Measurements from ENCODE around the gene FLT3.
"Not testable (repeated sequence)": the region's sequence is repeated elsewhere in the genome, so short reads cannot be mapped to it uniquely, and the experiment has no call there.

Gene FLT3

GRCh38 chr13:28043224-28043623, 57.2 kb downstream of the FLT3 start:
- DNase-seq: no peak

GRCh38 chr13:28041501-28041900, 58.9 kb downstream of the FLT3 start:
- DNase-seq: no peak

GRCh38 chr13:28041031-28041461, 59.3 kb downstream of the FLT3 start:
- no peak for DNase-seq

- DNase-seq: no peak
These were observed 63.0 kb downstream of the FLT3 start for GRCh38 chr13:28037399-28037798.

- no peak for DNase-seq
These were observed 65.1 kb downstream of the FLT3 start for GRCh38 chr13:28035146-28035782.

- no peak for DNase-seq
These were observed 66.3 kb downstream of the FLT3 start for GRCh38 chr13:28033894-28034655.

GRCh38 chr13:28032438-28032837, 67.9 kb downstream of the FLT3 start:
- DNase-seq: not testable (repeated sequence)

- no peak for DNase-seq
These were observed 68.5 kb downstream of the FLT3 start for GRCh38 chr13:28031896-28032288.

GRCh38 chr13:28031220-28031895, 69.0 kb downstream of the FLT3 start:
- no peak for DNase-seq

GRCh38 chr13:28027607-28028364, 72.6 kb downstream of the FLT3 start:
- DNase-seq: peak; percentile 0

- no peak for DNase-seq
These were observed 73.3 kb downstream of the FLT3 start for GRCh38 chr13:28027071-28027470.

- DNase-seq: no peak
These were observed 73.9 kb downstream of the FLT3 start for GRCh38 chr13:28026508-28026907.

- DNase-seq: peak; percentile 57
These were observed 77.4 kb downstream of the FLT3 start for GRCh38 chr13:28022848-28023518.

- DNase-seq: no peak
These were observed 86.1 kb downstream of the FLT3 start for GRCh38 chr13:28014301-28014700.

- DNase-seq: no peak
These were observed 86.9 kb downstream of the FLT3 start for GRCh38 chr13:28013482-28013881.

- no peak for DNase-seq
These were observed 87.5 kb downstream of the FLT3 start for GRCh38 chr13:28012896-28013295.

GRCh38 chr13:28012383-28012782, 88.0 kb downstream of the FLT3 start:
- no peak for DNase-seq

GRCh38 chr13:28010046-28010445, 90.3 kb downstream of the FLT3 start:
- no peak for DNase-seq

- DNase-seq: not testable (repeated sequence)
These were observed 95.4 kb downstream of the FLT3 start for GRCh38 chr13:28005016-28005415.

GRCh38 chr13:28002886-28003698, 97.3 kb downstream of the FLT3 start:
- DNase-seq: no peak

- DNase-seq: no peak
These were observed 98.4 kb downstream of the FLT3 start for GRCh38 chr13:28001837-28002473.

Data from NCI-H345 (cell line).